Heart left ventricle (tissue), 13 donors: ENCODE results near the gene OTOP1.

Source experiments
- CTCF ChIP-seq, 12 donors: fragments of 200-600 bp; sonication (generic) in 4 of 12; IDR thresholded peaks; one replicate each; pipeline versions ENCODE4 v1.5.0 to v1.8.0; 2018 to 2022; ENCODE audit warnings: antibody characterized with exemption in 12 of 12, mild to moderate bottlenecking in 5 of 12
- POLR2A ChIP-seq, 2 donors: fragments of 450-650 bp; IDR thresholded peaks; one replicate each; pipeline ENCODE4 v1.6.1; 2017; ENCODE audit warnings: antibody characterized with exemption in 2 of 2, mild to moderate bottlenecking in 2 of 2, moderate library complexity in 2 of 2
- donor health status: ischemic (EF 13 %, LVEDD 7.1; RV severe dilation, severe dysfunction).
- donor health status: DM: no; HTN: yes; CAD: no.
- donor health status: DM: no; HTN: no; CAD: no.
- donor health status: ischemic (EF 25% LVEDD 6.9; RV normal size, moderate dysfunction).
- donor health status: ischemic (EF 25% LVEDD 5.7; RV mildly dilated, moderate dysfunction).
- donor health status: ischemic (EF 35%, LVEDD 5.7; RV mildly dilated, moderate dysfunction).
- donor health status: nonischemic (EF 11% LVEDD 7.7; RV severe dilation, severe dysfunction).
- donor health status: DM: yes; HTN: yes; CAD: no.
- donor health status: PGD.
- donor health status: ischemic (EF 29% LVEDD 5.4; RV normal size, mild dysfunction).
- donor health status: nonischemic (EF 23%, LVEDD 6.1; RV moderate dilation, normal function).

GRCh38 chr4:4254199-4254598 lies 27.5 kb upstream of the OTOP1 start:
- TF ChIP-seq CTCF (IDR thresholded peaks at IDR 0.05) (no peak), POLR2A (IDR thresholded peaks at IDR 0.05) (no peak)
